GM12878 (cell line): ENCODE data around the gene NACC1. TPM values are rescaled to one million over a fixed set of nuclear protein-coding genes. Genes with fewer than 3 reads are reported as not detected.

Experiments
- ATAC-seq: fragments of 200-7000 bp; cut with Tn5 transposase; 3 replicates; pipeline ENCODE4 v1.9.1; 2020; ENCODE audit warnings: mild to moderate bottlenecking, moderate library complexity
- BruUV-seq: library from RNA; stranded (reverse); fragments of 400-500 nt; replicated peaks from 2 replicates; lab custom pipeline; 2021; lab: Mats Ljungman, UMichigan
- CTCF ChIA-PET: fragments of 300-600 bp; sonication (Branson Sonifier 250); formaldehyde crosslinking; extraction: SDS; loops from one replicate; lab custom pipeline; 2021; ENCODE audit warnings: inconsistent platforms; lab: Yijun Ruan, JAX
- POLR2A ChIA-PET: fragments of 350-600 bp; formaldehyde crosslinking; extraction: SDS; loops from one replicate; lab custom pipeline; 2021; ENCODE audit warnings: inconsistent platforms; lab: Charles Lee
- RAD21 ChIA-PET: fragments of 300-600 bp; sonication (Branson Sonifier 250); formaldehyde crosslinking; loops from one replicate; lab custom pipeline; 2023; ENCODE audit warnings: antibody characterized with exemption; ENCODE audit not compliant: unreplicated experiment; lab: Charles Lee
- SMC1A ChIA-PET: fragments of 300-600 bp; sonication (Branson Sonifier 250); formaldehyde crosslinking; loops from one replicate; lab custom pipeline; 2023; ENCODE audit not compliant: unreplicated experiment, uncharacterized antibody; lab: Charles Lee
- DNase-seq: peaks from one replicate; pipeline ENCODE4 v3.0.0-alpha.2; 2011; ENCODE audit warnings: low read depth, low spot score
- FAIRE-seq: peaks from 3 replicates; lab custom pipeline; 2011; peaks lifted over from hg19 to GRCh38; lab: Jason Lieb, UNC
- H2AFZ ChIP-seq: 2 replicates; pipeline ENCODE4 v1.6.0; 2011; ENCODE audit warnings: low read depth, low read length, control low read depth; ENCODE audit not compliant: control insufficient read depth
- H3K27ac ChIP-seq: 2 replicates; pipeline ENCODE4 v1.5.1; 2011; ENCODE audit warnings: control low read depth; ENCODE audit not compliant: control insufficient read depth, insufficient read depth
- H3K27me3 ChIP-seq, 2 experiments: replicated peaks in 1 of 2; 2 replicates each; pipeline versions ENCODE4 v1.6.0 to v1.6.1; 2011; ENCODE audit warnings: low read length in 1 of 2; ENCODE audit not compliant: control insufficient read depth in 2 of 2, insufficient read depth in 2 of 2
- H3K36me3 ChIP-seq, 2 experiments: 2 replicates each; pipeline ENCODE4 v1.5.1; 2011; ENCODE audit warnings: low read length in 1 of 2; ENCODE audit not compliant: control insufficient read depth in 2 of 2, insufficient read depth in 2 of 2
- H3K4me1 ChIP-seq: 2 replicates; pipeline ENCODE4 v1.6.1; 2011; ENCODE audit warnings: mild to moderate bottlenecking, low read length, moderate library complexity, mixed read lengths; ENCODE audit not compliant: control insufficient read depth, insufficient read depth
- H3K4me2 ChIP-seq: 2 replicates; pipeline ENCODE4 v1.6.0; 2011; ENCODE audit warnings: control low read depth; ENCODE audit not compliant: control insufficient read depth, insufficient read depth
- H3K4me3 ChIP-seq: fragments of 200-600 bp; sonication (generic); 2 replicates; pipeline ENCODE4 v1.5.1; 2016
- H3K79me2 ChIP-seq: 2 replicates; pipeline ENCODE4 v1.6.0; 2011; ENCODE audit warnings: low read length; ENCODE audit not compliant: control insufficient read depth, insufficient read depth
- H3K9ac ChIP-seq: 2 replicates; pipeline ENCODE4 v1.8.0; 2011; ENCODE audit warnings: low read length, control low read depth, mixed read lengths; ENCODE audit not compliant: control insufficient read depth, insufficient read depth
- H3K9me3 ChIP-seq: replicated peaks from 3 replicates; pipeline ENCODE4 v1.5.1; 2011; ENCODE audit warnings: mild to moderate bottlenecking, low read length; ENCODE audit not compliant: control insufficient read depth, insufficient read depth
- H4K20me1 ChIP-seq: 2 replicates; pipeline ENCODE4 v1.6.0; 2011; ENCODE audit not compliant: control insufficient read depth, insufficient read depth
- CREM ChIP-seq: IDR thresholded peaks from 2 replicates; pipeline ENCODE4 v1.6.1; 2014; ENCODE audit warnings: antibody characterized with exemption, low read depth
- POLR2A ChIP-seq: IDR thresholded peaks from 2 replicates; pipeline ENCODE4 v1.6.1; 2011; ENCODE audit warnings: low read depth, mild to moderate bottlenecking, low read length
- RUNX3 ChIP-seq: IDR thresholded peaks from 2 replicates; pipeline ENCODE4 v1.6.1; 2012; ENCODE audit warnings: low read length, inconsistent platforms
- ZBED1 ChIP-seq: IDR thresholded peaks from 2 replicates; pipeline ENCODE4 v1.6.1; 2016; ENCODE audit warnings: borderline replicate concordance
- WGBS: methylation state at CpG from one replicate; pipeline ENCODE4 v1.1.6; 2016; ENCODE audit warnings: low lambda C conversion rate; ENCODE audit not compliant: insufficient replicate concordance, insufficient coverage; ENCODE audit errors: missing lambda C conversion rate; 5-methylcytosine and 5-hydroxymethylcytosine counted together
- in situ Hi-C: fragments of 300-500 bp; cut with MboI; formaldehyde crosslinking; loops from 9 replicates; pipeline ENCODE4 v1.14.3; 2018; ENCODE audit warnings: mixed read lengths
- intact Hi-C: fragments of 100-400 bp; cut with micrococcal nuclease; formaldehyde crosslinking; loops from one replicate; pipeline ENCODE4 v1.14.2; 2022; ENCODE audit not compliant: unreplicated experiment
- polyA plus RNA-seq, 11 experiments: library from polyadenylated mRNA; depleted of rRNA in 4 of 11; unstranded in 6 of 11; stranded (reverse) in 5 of 11; fragments of >200 nt; fragmentation: Nextera tagmentation in 4 of 11; fragmentation: Illumina TruSeq in 1 of 11; extraction: Ambion mirVana in 4 of 11; extraction: Trizol in 1 of 11; gene quantifications; 1 replicate in 1 of 11; 2 replicates in 10 of 11; pipeline versions ENCODE4 v1.2.1 to v1.2.3, GENCODE V29; 2011 to 2016; ENCODE audit warnings: inconsistent platforms in 2 of 11, missing spikeins in 2 of 11, low read depth in 1 of 11
- total RNA-seq, 4 experiments: library from RNA; depleted of rRNA in 3 of 4; stranded (reverse); fragments of >200 nt in 3 of 4; fragmentation: Illumina TruSeq in 1 of 4; extraction: Trizol in 1 of 4; gene quantifications; 2 replicates each; pipeline versions ENCODE4 v1.2.1 to v1.2.3, GENCODE V29; 2013 to 2021
- TF ChIP-seq, protein P1 (sequence below): IDR thresholded peaks from 2 replicates; pipeline ENCODE4 v1.6.1; 2011; ENCODE audit warnings: low read depth, low read length, improper control_type of control experiment, borderline replicate concordance
- TF ChIP-seq, protein P2 (sequence below): fragments of 450-650 bp; IDR thresholded peaks from 2 replicates; pipeline ENCODE4 v1.6.1; 2017; ENCODE audit warnings: borderline replicate concordance

NACC1 gene
- total and polyA plus RNA-seq, 10 of the 15 experiments (the other 5 are each of a cell fraction or from before 2014, with no cell fraction given): 0.18 to 120 (median 19.2) TPM

DNA sequence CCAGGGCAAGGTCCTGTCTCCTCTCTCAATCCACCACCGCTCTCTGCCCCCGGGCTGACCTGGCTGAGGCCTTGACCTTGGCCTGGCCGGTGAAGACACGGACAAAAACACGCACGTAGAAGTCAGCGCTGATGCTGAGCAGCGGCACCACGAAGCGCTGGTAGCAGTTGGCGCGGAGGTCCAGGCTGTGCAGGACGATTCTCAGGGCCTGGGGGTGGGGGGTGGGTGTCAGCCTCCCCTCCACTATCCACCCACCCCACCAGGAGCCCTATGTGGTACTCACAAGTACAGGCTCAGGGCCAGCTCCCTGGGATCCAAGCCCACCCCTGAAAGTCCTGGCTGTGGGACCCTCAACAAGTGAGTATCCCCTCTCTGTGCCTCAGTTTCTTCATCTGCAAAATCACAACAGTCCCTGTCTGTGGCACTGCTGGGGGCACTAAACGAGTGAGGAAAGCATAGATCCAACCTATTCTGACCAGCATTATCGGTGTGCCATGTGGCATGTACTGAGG lies 7.9 kb upstream of the NACC1 start (continued):
- TF ChIP-seq, protein P1, sequence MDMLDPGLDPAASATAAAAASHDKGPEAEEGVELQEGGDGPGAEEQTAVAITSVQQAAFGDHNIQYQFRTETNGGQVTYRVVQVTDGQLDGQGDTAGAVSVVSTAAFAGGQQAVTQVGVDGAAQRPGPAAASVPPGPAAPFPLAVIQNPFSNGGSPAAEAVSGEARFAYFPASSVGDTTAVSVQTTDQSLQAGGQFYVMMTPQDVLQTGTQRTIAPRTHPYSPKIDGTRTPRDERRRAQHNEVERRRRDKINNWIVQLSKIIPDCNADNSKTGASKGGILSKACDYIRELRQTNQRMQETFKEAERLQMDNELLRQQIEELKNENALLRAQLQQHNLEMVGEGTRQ: no peak
- TF ChIP-seq CREM (no peak), ZBED1 (no peak)
- TF ChIP-seq, protein P2, sequence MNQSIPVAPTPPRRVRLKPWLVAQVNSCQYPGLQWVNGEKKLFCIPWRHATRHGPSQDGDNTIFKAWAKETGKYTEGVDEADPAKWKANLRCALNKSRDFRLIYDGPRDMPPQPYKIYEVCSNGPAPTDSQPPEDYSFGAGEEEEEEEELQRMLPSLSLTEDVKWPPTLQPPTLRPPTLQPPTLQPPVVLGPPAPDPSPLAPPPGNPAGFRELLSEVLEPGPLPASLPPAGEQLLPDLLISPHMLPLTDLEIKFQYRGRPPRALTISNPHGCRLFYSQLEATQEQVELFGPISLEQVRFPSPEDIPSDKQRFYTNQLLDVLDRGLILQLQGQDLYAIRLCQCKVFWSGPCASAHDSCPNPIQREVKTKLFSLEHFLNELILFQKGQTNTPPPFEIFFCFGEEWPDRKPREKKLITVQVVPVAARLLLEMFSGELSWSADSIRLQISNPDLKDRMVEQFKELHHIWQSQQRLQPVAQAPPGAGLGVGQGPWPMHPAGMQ: no peak

DNA sequence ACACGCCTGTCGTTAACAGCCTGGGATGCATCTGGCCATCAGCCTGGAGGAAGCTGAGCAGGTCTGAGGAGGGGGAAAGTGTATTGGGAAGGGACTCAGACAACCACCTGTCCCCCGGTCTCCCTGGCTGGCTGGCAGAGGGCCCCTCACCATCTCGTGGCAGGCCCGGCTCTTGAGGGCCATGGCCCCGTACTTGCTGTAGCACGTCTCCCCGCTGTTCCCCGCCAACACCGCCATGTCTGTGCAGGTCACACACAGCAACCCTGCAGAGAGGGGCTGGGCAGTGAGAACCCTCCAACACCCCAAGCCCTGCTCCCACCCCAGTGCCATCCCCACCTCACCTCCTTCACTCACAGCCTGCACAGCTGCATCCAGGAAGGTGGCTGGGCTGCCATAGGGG lies 5.5 kb upstream of the NACC1 start:
- Histone ChIP-seq H3K9me3 (no peaks in the 10 kb centered on the region), H4K20me1 (no peaks in the 10 kb centered on the region), H3K27ac (no peak overlapping the region), H3K27me3 (no peaks in the 10 kb centered on the region), H3K36me3 (peaks cover 4 to 14% of the 10 kb centered on the region in 2 experiments; a peak in 3 of 4 replicates), H3K79me2 (peaks cover 15% of the 10 kb centered on the region), H2AFZ (no peak overlapping the region), H3K4me3 (no peak overlapping the region), H3K4me1 (peaks cover 13% of the 10 kb centered on the region), H3K9ac (no peak overlapping the region), H3K4me2 (no peak overlapping the region)
- no peak for ATAC-seq
- ChIA-PET POLR2A (no interaction called here), SMC1A (no interaction called here), RAD21 (no interaction called here), CTCF (no interaction called here)
- intact Hi-C loops (no loop called here), in situ Hi-C loops (no loop called here)
- DNase-seq: no peak
- no TSS peak for BruUV-seq
- no peak for FAIRE-seq
- WGBS: 99% methylated on average over 10 of the region's 10 CpGs
- TF ChIP-seq RUNX3: no peak
- 0 out of 2 replicates have a peak, but pooled peaks have one; percentile 36 for TF ChIP-seq POLR2A
